Peyer's patch (tissue), 4 donors: ENCODE results near the gene CDH4. TPM values are rescaled to one million over a fixed set of nuclear protein-coding genes. Genes with fewer than 3 reads are reported as not detected.

Source experiments
- DNase-seq, 3 donors: peaks; one replicate each; pipeline ENCODE4 v3.0.0-alpha.2; 2017 to 2019
- H3K27ac ChIP-seq, 4 donors: fragments of 200-600 bp; sonication (generic); one replicate each; pipeline ENCODE4 v1.5.1; 2016 to 2019
- H3K27me3 ChIP-seq, 2 donors: fragments of 200-600 bp; sonication (generic); one replicate each; pipeline ENCODE4 v1.5.1; 2019
- H3K36me3 ChIP-seq, 3 donors: fragments of 200-600 bp; sonication (generic); one replicate each; pipeline ENCODE4 v1.5.1; 2016 to 2019
- H3K4me1 ChIP-seq, 4 donors: fragments of 200-600 bp; sonication (generic); one replicate each; pipeline ENCODE4 v1.5.1; 2016 to 2019
- H3K4me3 ChIP-seq, 4 donors: fragments of 200-600 bp; sonication (generic); 1 replicate in 3 of 4; 2 replicates in 1 of 4; pipeline ENCODE4 v1.5.1; 2016 to 2019; ENCODE audit warnings: mild to moderate bottlenecking in 1 of 4
- H3K9me3 ChIP-seq, 4 donors: fragments of 200-600 bp; sonication (generic); one replicate each; pipeline ENCODE4 v1.5.1; 2016 to 2019; ENCODE audit warnings: mild to moderate bottlenecking in 1 of 4
- CTCF ChIP-seq, 6 experiments: fragments of 450-650 bp in 4 of 6; fragments of 200-600 bp in 2 of 6; sonication (generic) in 1 of 6; IDR thresholded peaks; one replicate each; pipeline ENCODE4 v1.5.1; 2017 to 2019; ENCODE audit warnings: antibody characterized with exemption in 6 of 6, mild to moderate bottlenecking in 3 of 6, moderate library complexity in 1 of 6
- POLR2A ChIP-seq, 2 donors: fragments of 450-650 bp; IDR thresholded peaks; one replicate each; pipeline ENCODE4 v1.5.1; 2017; ENCODE audit warnings: antibody characterized with exemption in 2 of 2, mild to moderate bottlenecking in 2 of 2, moderate library complexity in 2 of 2
- total RNA-seq, 4 donors: library from RNA; depleted of rRNA; stranded (reverse); fragments of >200 nt; gene quantifications; one replicate each; pipeline ENCODE4 v1.1.0, GENCODE V29; 2016

CDH4 gene
- total RNA-seq, 4 donors from 2014 or later, result 0.27 TPM; not detected in 3

DNA sequence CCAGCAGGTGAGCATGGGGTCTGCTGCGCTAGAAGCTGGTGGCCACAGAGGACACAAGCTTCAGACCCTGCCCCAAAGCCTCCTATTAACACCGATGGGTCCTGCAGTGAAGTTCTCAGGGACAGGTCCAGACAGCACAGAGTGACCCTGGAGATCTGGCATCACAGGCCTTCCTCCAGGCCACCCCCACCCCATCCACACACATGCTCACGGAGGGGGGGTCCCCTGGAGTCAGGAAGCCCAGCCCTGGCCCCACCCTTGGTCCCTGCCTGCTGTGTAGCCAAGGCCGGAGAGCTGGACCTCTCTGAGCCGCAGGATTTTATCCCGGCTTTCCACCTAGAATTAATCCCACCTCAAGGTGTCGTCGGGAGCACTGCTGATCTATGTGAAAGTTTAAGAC is 646.3 kb downstream of the CDH4 start:
- no peak for TF ChIP-seq CTCF (IDR thresholded peaks at IDR 0.05)
- no peak for TF ChIP-seq POLR2A (IDR thresholded peaks at IDR 0.05)
- Histone ChIP-seq H3K27ac (no peak overlapping the region), H3K4me1 (no peaks in the 10 kb centered on the region), H3K36me3 (no peaks in the 10 kb centered on the region), H3K4me3 (no peak overlapping the region), H3K27me3 (no peaks in the 10 kb centered on the region), H3K9me3 (no peaks in the 10 kb centered on the region)
- DNase-seq, result no peak

DNA sequence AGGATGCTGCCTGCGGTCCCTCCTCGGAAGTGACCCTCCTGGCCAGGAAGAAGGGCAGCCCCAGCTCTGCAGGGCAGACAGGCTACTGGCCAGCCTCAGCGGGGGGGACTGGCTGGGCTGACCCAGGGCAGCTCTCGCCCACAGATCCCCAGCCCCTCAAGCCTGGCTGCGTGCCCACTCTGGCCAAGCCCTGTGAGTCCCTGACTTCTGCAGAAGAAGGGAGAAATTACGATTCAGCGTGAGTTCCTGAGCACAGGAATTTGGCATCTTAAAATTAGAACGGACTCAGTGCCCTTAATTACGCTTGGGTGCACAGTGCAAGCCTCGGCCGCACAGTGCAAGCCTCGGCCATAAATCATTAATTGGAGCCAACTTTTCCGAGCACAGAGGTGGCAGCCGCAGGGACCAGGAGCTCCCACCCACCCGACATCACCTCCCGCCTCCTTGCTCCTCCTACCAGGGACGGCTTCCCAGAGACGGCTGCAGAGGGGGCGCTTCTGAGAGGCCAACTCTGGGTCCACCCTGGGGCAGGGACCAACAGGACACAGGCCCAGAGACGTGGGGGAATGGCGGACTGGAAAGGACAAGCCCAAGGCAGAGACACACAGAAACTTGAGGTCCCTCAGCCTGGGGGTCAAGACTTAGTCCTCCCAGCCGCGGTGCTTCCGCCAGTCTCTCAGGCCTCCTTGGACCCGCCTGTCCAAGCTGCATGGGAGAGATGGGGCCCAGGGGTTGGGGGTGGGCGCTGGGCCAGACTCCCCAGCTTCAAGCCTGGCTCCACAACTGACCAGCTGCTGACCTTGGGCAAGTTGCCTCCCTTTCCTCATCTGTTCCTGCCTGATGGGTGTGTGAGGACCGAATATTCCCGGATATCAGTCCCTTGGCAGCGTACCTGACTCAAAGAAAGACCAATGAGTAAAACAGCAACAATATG is 648.2 kb downstream of the CDH4 start:
- no peaks in the 10 kb centered on the region for H3K27me3 ChIP-seq
- H3K4me3 ChIP-seq, result no peak overlapping the region
- no peaks in the 10 kb centered on the region for H3K9me3 ChIP-seq
- no peak for TF ChIP-seq CTCF (IDR thresholded peaks at IDR 0.05)
- no peak for TF ChIP-seq POLR2A (IDR thresholded peaks at IDR 0.05)
- no peaks in the 10 kb centered on the region for H3K36me3 ChIP-seq
- no peak overlapping the region for H3K27ac ChIP-seq
- no peak for DNase-seq
- no peaks in the 10 kb centered on the region for H3K4me1 ChIP-seq

DNA sequence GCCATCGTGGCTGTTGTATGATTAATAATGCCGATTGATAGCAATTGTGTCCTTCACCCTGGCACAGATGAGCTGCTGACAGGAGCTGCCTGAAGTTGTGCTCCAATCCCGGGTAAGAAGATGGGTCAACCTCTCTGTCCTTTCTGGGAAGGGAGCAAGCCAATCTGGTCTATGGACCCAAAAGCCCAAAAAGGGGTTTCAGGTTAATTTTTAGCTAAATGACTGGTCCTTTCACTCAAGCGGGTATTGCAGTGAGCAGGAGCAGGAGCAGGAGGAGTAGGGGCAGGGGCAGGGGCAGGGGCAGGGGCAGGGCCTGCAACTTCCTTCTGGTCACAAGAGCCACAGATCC is 648.9 kb downstream of the CDH4 start:
- Histone ChIP-seq H3K36me3 (no peaks in the 10 kb centered on the region), H3K4me1 (no peaks in the 10 kb centered on the region), H3K27me3 (no peaks in the 10 kb centered on the region), H3K9me3 (no peaks in the 10 kb centered on the region), H3K4me3 (no peak overlapping the region), H3K27ac (no peak overlapping the region)
- TF ChIP-seq CTCF (IDR thresholded peaks at IDR 0.05), result no peak
- TF ChIP-seq POLR2A (IDR thresholded peaks at IDR 0.05), result no peak
- no peak for DNase-seq

GRCh38 chr20:61901392-61902220 is 649.5 kb downstream of the CDH4 start:
- no peaks in the 10 kb centered on the region for H3K36me3 ChIP-seq
- no peaks in the 10 kb centered on the region for H3K4me1 ChIP-seq
- H3K4me3 ChIP-seq, result no peak overlapping the region
- TF ChIP-seq POLR2A (IDR thresholded peaks at IDR 0.05) (no peak), CTCF (IDR thresholded peaks at IDR 0.05) (no peak)
- no peak for DNase-seq
- no peaks in the 10 kb centered on the region for H3K9me3 ChIP-seq
- no peaks in the 10 kb centered on the region for H3K27me3 ChIP-seq
- H3K27ac ChIP-seq, result no peak overlapping the region

- H3K9me3 ChIP-seq, result no peaks in the 10 kb centered on the region
- no peak overlapping the region for H3K4me3 ChIP-seq
- TF ChIP-seq POLR2A (IDR thresholded peaks at IDR 0.05), result no peak
- no peak for TF ChIP-seq CTCF (IDR thresholded peaks at IDR 0.05)
- DNase-seq, result no peak
- H3K36me3 ChIP-seq, result no peaks in the 10 kb centered on the region
- no peak overlapping the region for H3K27ac ChIP-seq
- H3K27me3 ChIP-seq, result no peaks in the 10 kb centered on the region
- H3K4me1 ChIP-seq, result no peaks in the 10 kb centered on the region
Observed at GRCh38 chr20:61902221-61902869, 650.3 kb downstream of the CDH4 start.
